HG03439 (cell line): ENCODE results near the gene HOXA2.

Source experiments
- ATAC-seq: cut with Tn5 transposase; IDR thresholded peaks from one replicate; pipeline ENCODE4 v1.9.1; 2021; ENCODE audit warnings: mild to moderate bottlenecking, moderate library complexity; ENCODE audit not compliant: unreplicated experiment

Gene HOXA2

GRCh38 chr7:27100694-27101170, 1.8 kb downstream of the HOXA2 start:
- ATAC-seq = no peak

- ATAC-seq = no peak
These were observed 2.8 kb downstream of the HOXA2 start for GRCh38 chr7:27099453-27100370.

- ATAC-seq = no peak
These were observed 3.7 kb downstream of the HOXA2 start for GRCh38 chr7:27098578-27099451.

- no peak for ATAC-seq
These were observed 4.6 kb downstream of the HOXA2 start for GRCh38 chr7:27097686-27098577.

- no peak for ATAC-seq
These were observed 5.5 kb downstream of the HOXA2 start for GRCh38 chr7:27096768-27097514.

- ATAC-seq = peak; percentile 85
These were observed 6.4 kb downstream of the HOXA2 start, which contains the start of gene HOXA1 for GRCh38 chr7:27095897-27096767. Gene HOXA1 (minus strand): TSS chr7:27096000. CDS start chr7:27095912, 88 bp downstream.

- no peak for ATAC-seq
These were observed 7.2 kb downstream of the HOXA2 start for GRCh38 chr7:27095050-27095896.

GRCh38 chr7:27094304-27095049, 8.0 kb downstream of the HOXA2 start:
- ATAC-seq = no peak

GRCh38 chr7:27093184-27093895, 9.1 kb downstream of the HOXA2 start:
- no peak for ATAC-seq

- no peak for ATAC-seq
These were observed 9.7 kb downstream of the HOXA2 start for GRCh38 chr7:27092819-27093110.

GRCh38 chr7:27091941-27092818, 10.3 kb downstream of the HOXA2 start:
- no peak for ATAC-seq

- no peak for ATAC-seq
These were observed 11.4 kb downstream of the HOXA2 start for GRCh38 chr7:27091105-27091504.

GRCh38 chr7:27088002-27088922, 14.2 kb downstream of the HOXA2 start:
- no peak for ATAC-seq

GRCh38 chr7:27083646-27084045, 18.8 kb downstream of the HOXA2 start:
- ATAC-seq = no peak

GRCh38 chr7:27082171-27082570, 20.3 kb downstream of the HOXA2 start:
- ATAC-seq = no peak
